Parathyroid adenoma (tissue), 2 donors: ENCODE data around the gene WDR37.

Source experiments
- H2AFZ ChIP-seq: fragments of 300-600 bp; sonication (generic); one replicate; pipeline ENCODE4 v1.7.0; 2017; ENCODE audit warnings: antibody characterized with exemption, mild to moderate bottlenecking
- H3K27ac ChIP-seq: fragments of 300-600 bp; sonication (generic); one replicate; pipeline ENCODE4 v1.7.0; 2017
- H3K27me3 ChIP-seq: fragments of 300-600 bp; sonication (generic); one replicate; pipeline ENCODE4 v1.7.0; 2017; ENCODE audit warnings: low read length; ENCODE audit not compliant: control insufficient read depth, insufficient read depth
- H3K36me3 ChIP-seq: fragments of 300-600 bp; sonication (generic); one replicate; pipeline ENCODE4 v1.7.0; 2017; ENCODE audit warnings: low read length; ENCODE audit not compliant: control insufficient read depth, insufficient read depth
- H3K4me1 ChIP-seq: fragments of 300-600 bp; sonication (generic); one replicate; pipeline ENCODE4 v1.7.0; 2017; ENCODE audit warnings: control low read depth
- H3K4me2 ChIP-seq: fragments of 300-600 bp; sonication (generic); one replicate; pipeline ENCODE4 v1.7.0; 2017; ENCODE audit warnings: low read length
- H3K4me3 ChIP-seq: fragments of 300-600 bp; sonication (generic); one replicate; pipeline ENCODE4 v1.7.0; 2017; ENCODE audit warnings: low read depth, low read length
- H3K79me2 ChIP-seq: fragments of 300-600 bp; sonication (generic); one replicate; pipeline ENCODE4 v1.7.0; 2017; ENCODE audit warnings: control low read depth
- H3K9ac ChIP-seq: fragments of 300-600 bp; sonication (generic); one replicate; pipeline ENCODE4 v1.7.0; 2017; ENCODE audit warnings: mild to moderate bottlenecking
- H3K9me3 ChIP-seq: fragments of 300-600 bp; sonication (generic); one replicate; pipeline ENCODE4 v1.7.0; 2017; ENCODE audit warnings: low read length; ENCODE audit not compliant: control insufficient read depth
- TF ChIP-seq, protein P1 (sequence below): fragments of 300-600 bp; sonication (generic); IDR thresholded peaks from one replicate; pipeline ENCODE4 v1.7.0; 2017; ENCODE audit warnings: antibody characterized with exemption, mild to moderate bottlenecking
- donor health status: primary hyperparathyroidism.

Gene WDR37

DNA sequence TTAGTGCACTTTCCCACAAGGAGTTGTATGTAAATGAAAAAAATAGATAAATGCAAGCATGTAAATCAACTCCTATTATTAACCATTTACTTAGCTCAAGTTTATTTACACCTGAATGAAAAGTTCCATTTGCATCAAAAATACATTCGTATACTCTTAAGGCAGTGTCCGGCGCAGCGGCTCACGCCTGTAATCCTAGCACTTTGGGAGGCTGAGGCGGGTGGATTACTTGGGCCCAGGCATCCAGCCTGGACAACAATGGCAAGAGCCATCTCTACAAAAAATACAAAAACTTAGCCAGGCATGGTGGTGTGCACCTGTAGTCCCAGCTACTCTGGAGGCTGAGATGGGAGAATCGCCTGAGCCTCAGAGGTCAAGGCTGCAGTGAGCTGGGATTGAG, 26.3 kb upstream of the WDR37 start:
- no peaks in the 10 kb centered on the region for H3K27me3 ChIP-seq
- H3K4me1 ChIP-seq, result peaks cover 3% of the 10 kb centered on the region
- no peaks in the 10 kb centered on the region for H3K79me2 ChIP-seq
- H3K9me3 ChIP-seq, result no peaks in the 10 kb centered on the region
- no peak overlapping the region for H3K27ac ChIP-seq
- TF ChIP-seq, protein P1, sequence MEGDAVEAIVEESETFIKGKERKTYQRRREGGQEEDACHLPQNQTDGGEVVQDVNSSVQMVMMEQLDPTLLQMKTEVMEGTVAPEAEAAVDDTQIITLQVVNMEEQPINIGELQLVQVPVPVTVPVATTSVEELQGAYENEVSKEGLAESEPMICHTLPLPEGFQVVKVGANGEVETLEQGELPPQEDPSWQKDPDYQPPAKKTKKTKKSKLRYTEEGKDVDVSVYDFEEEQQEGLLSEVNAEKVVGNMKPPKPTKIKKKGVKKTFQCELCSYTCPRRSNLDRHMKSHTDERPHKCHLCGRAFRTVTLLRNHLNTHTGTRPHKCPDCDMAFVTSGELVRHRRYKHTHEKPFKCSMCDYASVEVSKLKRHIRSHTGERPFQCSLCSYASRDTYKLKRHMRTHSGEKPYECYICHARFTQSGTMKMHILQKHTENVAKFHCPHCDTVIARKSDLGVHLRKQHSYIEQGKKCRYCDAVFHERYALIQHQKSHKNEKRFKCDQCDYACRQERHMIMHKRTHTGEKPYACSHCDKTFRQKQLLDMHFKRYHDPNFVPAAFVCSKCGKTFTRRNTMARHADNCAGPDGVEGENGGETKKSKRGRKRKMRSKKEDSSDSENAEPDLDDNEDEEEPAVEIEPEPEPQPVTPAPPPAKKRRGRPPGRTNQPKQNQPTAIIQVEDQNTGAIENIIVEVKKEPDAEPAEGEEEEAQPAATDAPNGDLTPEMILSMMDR, result no peak
- H3K4me2 ChIP-seq, result no peak overlapping the region
- no peaks in the 10 kb centered on the region for H3K36me3 ChIP-seq
- no peak overlapping the region for H2AFZ ChIP-seq
- H3K9ac ChIP-seq, result no peak overlapping the region
- no peak overlapping the region for H3K4me3 ChIP-seq

DNA sequence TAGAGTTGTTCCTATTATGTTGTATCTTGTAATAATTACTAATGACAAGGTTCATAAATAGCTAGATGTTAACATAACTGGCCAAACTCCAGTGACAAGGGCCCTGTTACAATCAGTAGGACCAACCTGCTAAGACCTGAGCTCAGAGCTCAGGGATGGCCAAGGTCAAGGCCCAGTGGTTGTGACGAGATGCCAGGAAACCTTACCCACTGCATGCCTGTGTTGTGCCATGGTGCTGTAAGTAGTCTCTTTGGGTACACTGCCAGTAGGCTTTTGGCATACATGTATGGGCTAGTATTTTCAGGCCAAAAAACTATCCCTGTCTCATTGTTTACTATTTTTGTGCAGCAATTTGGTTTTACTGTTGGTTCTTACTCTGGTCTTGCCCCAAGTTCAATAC, 22.6 kb upstream of the WDR37 start:
- H2AFZ ChIP-seq, result no peak overlapping the region
- no peak overlapping the region for H3K27ac ChIP-seq
- H3K9me3 ChIP-seq, result no peaks in the 10 kb centered on the region
- TF ChIP-seq, protein P1, result no peak
- H3K4me1 ChIP-seq, result no peaks in the 10 kb centered on the region
- H3K4me2 ChIP-seq, result no peak overlapping the region
- no peaks in the 10 kb centered on the region for H3K27me3 ChIP-seq
- no peaks in the 10 kb centered on the region for H3K79me2 ChIP-seq
- no peak overlapping the region for H3K4me3 ChIP-seq
- no peaks in the 10 kb centered on the region for H3K36me3 ChIP-seq
- no peak overlapping the region for H3K9ac ChIP-seq

DNA sequence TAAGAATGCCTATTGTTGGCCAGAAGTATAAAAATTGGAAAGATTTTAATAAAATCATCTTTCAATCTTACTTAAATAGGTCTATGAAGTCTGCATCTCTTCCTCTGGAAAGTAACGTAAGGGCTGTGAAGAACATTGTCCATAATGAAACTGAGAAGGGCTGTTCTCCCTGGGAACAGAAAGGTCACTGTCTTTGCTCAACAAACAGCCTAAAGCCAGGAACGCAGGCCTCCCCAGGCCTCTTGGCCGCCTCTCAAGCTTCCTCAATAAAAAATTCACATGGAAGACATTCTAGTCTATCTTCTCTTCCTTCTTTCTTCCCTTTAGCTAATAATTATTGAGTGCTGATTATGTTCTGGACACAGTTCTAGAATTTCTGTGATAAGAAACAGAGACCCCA, 21.4 kb upstream of the WDR37 start:
- Histone ChIP-seq H3K9me3 (no peaks in the 10 kb centered on the region), H3K4me2 (no peak overlapping the region), H3K4me1 (no peaks in the 10 kb centered on the region), H3K9ac (no peak overlapping the region), H3K79me2 (no peaks in the 10 kb centered on the region), H3K27me3 (no peaks in the 10 kb centered on the region), H3K4me3 (no peak overlapping the region), H3K27ac (no peak overlapping the region), H2AFZ (no peak overlapping the region), H3K36me3 (no peaks in the 10 kb centered on the region)
- TF ChIP-seq, protein P1, result no peak

DNA sequence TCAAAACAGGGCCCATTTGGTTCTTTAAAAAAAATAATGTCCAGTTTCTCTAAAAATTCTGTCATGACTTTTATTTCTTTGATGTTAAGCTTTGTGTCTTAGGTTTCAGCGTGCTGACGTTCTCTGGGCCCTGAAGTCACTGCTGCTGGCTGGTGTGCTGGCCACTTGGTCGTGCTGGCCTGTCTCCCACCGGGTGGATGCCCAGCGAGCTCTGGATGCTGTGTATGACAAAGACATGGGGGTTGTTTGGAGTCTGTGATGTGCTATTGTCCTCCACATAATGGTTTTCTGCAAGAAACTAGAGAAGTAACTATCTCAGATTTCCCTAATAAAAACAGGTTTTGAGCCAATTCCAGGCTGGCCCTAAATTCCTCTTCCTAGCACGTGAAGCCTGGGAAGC, 21.0 kb upstream of the WDR37 start:
- no peak overlapping the region for H3K27ac ChIP-seq
- H3K4me1 ChIP-seq, result no peaks in the 10 kb centered on the region
- H3K4me2 ChIP-seq, result no peak overlapping the region
- H3K36me3 ChIP-seq, result no peaks in the 10 kb centered on the region
- no peaks in the 10 kb centered on the region for H3K27me3 ChIP-seq
- no peak overlapping the region for H2AFZ ChIP-seq
- no peak overlapping the region for H3K4me3 ChIP-seq
- no peaks in the 10 kb centered on the region for H3K79me2 ChIP-seq
- no peak overlapping the region for H3K9ac ChIP-seq
- H3K9me3 ChIP-seq, result no peaks in the 10 kb centered on the region
- TF ChIP-seq, protein P1, result no peak

DNA sequence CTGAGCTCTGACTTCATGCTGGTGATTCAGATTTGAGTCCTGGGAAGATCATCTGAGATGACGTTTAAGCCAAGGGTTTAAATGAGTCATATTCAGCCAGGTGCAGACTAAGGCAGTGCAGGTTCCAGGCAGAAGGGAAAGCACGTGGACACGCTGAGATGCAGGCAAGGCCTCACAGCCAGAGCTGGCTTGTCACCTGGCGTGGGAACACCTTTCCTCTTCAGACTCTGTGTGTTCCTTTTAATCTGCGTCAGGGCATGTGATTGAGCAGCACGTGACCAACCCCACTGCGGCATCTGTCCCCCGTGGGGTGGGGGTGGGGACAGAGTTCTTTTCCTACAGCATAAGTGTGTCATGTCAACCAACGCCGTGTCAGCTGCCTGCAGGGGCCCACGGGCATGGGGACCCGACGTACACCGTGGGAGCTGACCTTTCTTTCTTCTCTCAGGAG, 19.8 kb upstream of the WDR37 start:
- H3K36me3 ChIP-seq, result no peaks in the 10 kb centered on the region
- no peak overlapping the region for H2AFZ ChIP-seq
- H3K79me2 ChIP-seq, result no peaks in the 10 kb centered on the region
- H3K9me3 ChIP-seq, result no peaks in the 10 kb centered on the region
- no peak overlapping the region for H3K9ac ChIP-seq
- TF ChIP-seq, protein P1, result no peak
- H3K4me2 ChIP-seq, result no peak overlapping the region
- H3K4me1 ChIP-seq, result no peaks in the 10 kb centered on the region
- no peak overlapping the region for H3K27ac ChIP-seq
- H3K4me3 ChIP-seq, result no peak overlapping the region
- no peaks in the 10 kb centered on the region for H3K27me3 ChIP-seq
